Measurements from ENCODE around the gene PDE10A.
"Not testable (repeated sequence)": the region's sequence is repeated elsewhere in the genome, so short reads cannot be mapped to it uniquely, and the experiment has no call there.

The PDE10A gene

GRCh38 chr6:165586706-165587105 lies 76.3 kb downstream of the PDE10A start:
- no peak for DNase-seq (ENCODE audit: low read depth in 2 of 2)

- no peak for DNase-seq (ENCODE audit: low read depth in 2 of 2)
These were observed 78.0 kb downstream of the PDE10A start for GRCh38 chr6:165585060-165585459.

- DNase-seq (ENCODE audit: low read depth in 2 of 2): no peak
These were observed 78.5 kb downstream of the PDE10A start for GRCh38 chr6:165584541-165584940.

- DNase-seq (ENCODE audit: low read depth in 2 of 2): no peak
These were observed 81.4 kb downstream of the PDE10A start for GRCh38 chr6:165581678-165582077.

- DNase-seq (ENCODE audit: low read depth in 2 of 2): no peak
These were observed 82.9 kb downstream of the PDE10A start for GRCh38 chr6:165580136-165580535.

DNA sequence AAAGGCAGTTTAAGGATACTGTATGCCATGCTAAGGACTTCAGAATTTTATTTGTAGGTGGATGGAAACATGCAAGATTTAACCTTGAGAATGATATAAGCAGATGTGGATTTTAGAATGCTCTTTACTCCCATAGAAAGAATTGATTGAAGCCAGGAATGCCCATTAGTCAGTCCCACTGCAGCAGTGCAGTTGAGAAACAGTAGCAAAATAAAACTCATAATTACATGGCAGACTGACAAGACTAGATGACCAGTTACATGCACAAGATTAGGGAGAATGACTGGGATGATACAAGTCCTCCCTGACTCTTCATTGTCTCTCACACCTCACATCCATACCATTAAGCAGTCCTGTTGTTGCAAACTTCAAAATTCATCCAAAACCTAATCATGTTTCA lies 83.9 kb downstream of the PDE10A start:
- DNase-seq (ENCODE audit: low read depth in 2 of 2): no peak

DNA sequence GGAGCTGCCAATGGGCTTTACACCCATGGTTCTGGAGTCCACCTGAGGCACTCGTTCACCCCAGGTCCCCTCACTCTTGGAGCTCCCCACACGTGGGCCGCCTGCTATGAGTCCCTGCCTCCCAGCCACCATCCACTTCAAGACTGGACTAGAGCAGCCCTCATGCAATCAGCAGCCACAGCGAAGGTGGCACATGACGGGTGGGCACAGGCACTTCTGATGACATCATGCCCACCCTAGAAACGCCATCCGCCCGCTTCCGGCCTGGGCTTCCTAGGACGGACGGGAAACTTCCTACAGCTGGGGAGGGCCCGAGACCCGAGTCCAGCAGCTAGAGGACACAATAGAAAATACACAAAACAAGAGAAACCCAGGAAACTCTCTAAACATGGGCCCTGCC lies 85.5 kb downstream of the PDE10A start:
- no peak for DNase-seq (ENCODE audit: low read depth in 2 of 2)

DNA sequence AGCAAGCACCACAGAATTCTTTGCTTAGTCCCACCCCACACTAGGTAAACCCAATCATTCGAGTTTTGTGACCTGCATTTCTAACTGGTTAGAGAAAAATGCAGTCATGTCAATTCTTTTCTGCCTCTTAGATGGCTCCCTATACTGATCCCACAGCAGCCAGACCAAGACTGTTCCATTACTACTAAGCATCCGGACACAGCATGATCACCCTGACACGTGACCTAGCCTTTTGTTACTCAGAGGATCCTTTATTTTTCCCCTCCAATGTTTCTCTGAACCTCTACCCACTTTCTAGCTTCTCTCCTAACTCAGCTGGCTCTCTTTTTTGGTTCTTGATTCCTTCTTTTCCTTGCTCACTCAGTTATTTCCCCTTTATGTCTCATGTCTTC lies 87.9 kb downstream of the PDE10A start:
- no peak for DNase-seq (ENCODE audit: low read depth in 2 of 2)

GRCh38 chr6:165574220-165575157 lies 88.6 kb downstream of the PDE10A start:
- DNase-seq (ENCODE audit: low read depth in 2 of 2): no peak

DNA sequence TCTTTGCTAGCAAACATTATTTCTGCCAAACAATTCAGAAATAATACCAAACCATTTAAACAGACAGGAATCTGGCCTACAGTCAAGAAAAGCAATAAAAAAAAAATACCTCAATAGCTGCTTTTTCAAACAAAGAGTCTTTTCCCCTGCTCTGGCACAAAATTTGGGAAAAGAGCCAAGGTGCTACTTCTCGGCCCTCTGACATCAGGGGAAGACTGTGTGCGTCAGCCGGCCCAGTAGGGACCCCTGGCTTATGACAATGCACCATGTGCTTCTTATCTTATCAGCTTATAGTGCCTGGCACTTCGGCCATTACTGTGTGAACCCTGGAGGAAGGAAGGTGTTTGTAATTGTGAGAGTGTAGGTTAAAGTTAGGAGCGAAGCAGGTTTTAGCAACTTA lies 89.4 kb downstream of the PDE10A start:
- DNase-seq (ENCODE audit: low read depth in 2 of 2): no peak

GRCh38 chr6:165571721-165572132 lies 91.3 kb downstream of the PDE10A start:
- no peak for DNase-seq (ENCODE audit: low read depth in 2 of 2)

GRCh38 chr6:165571068-165571682 lies 91.9 kb downstream of the PDE10A start:
- DNase-seq (ENCODE audit: low read depth in 2 of 2): no peak

GRCh38 chr6:165568326-165568725 lies 94.7 kb downstream of the PDE10A start:
- DNase-seq (ENCODE audit: low read depth in 2 of 2): no peak

DNA sequence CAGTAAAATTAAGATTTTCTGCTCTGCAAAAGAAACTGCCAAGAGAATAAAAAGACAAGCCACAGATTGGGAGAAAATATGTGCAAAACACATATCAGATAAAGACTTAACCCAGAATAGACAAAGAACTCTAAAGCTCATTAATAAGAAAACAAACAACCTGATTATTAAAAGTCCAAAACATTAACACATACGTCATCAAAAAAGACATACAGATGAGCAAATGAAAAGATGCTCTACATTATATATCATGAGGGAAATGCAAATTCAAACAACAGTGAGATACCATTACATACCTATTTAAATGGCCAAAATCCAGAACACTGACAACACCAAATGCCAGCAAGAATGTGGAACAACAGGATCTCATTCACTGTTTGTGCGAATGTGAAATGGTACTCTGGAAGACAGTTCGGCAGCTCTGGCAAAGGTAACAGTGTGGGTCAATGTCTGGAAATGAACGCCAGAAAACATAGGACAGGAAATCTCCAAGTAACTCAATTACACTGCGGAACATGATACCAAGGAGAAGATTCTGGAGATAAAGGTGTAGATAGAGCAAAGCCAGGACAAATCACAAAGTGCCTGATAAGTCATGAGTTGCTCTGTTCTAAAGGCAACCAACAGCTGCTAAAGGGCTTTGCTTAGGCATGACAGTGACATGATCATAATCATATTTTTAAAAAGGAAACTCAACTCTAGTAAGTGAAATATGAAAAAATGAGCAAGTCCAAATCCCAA lies 96.8 kb downstream of the PDE10A start:
- no peak for DNase-seq (ENCODE audit: low read depth in 2 of 2)

DNA sequence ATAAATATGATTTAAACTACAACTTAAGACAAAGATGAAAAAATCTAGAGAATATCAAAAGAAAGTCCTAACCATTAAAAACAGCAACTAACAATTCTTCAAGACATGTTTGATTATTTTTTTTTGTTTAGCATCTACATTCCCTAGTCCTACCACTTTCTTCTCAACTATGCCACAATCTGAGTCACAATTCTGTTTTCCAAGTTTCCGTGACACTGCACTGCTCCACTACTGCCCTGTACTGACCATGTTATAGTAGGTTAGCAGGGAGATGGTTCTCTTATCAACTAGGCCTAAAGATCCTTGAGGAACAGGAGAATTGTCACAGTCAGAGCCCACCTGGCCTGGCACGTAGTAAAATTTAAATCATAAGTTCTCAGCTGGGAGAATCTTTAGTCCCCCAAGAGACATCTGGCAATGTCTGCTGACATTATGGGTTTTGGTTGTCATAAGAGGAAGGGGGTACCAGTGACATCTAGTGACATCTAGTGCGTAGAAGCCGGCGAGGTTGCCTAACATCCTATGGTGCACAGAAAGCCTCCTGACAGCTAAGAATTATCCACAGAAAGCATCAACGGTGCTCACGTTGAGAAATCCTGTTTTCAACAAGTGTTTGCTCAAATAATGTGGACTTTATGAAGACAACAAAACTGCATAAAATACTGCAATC lies 100.5 kb downstream of the PDE10A start:
- DNase-seq (ENCODE audit: low read depth in 2 of 2): no peak

DNA sequence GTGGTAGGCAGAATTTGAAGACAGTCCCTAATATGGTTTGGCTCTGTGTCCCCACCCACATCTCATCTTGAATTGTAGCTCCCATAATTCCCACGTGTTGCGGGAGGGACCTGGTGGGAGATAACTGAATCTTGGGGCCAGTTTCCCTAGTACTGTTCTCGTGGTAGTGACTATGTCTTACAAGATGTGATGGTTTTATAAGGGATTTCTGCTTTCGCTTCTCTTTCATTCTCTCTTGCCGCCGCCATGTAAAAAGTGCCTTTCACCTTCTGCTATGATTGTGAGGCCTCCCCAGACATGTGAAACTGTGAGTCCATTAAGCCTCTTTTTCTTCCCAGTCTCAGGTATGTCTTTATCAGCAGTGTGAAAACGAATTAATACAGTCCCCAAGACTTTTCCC lies 103.4 kb downstream of the PDE10A start:
- no peak for DNase-seq (ENCODE audit: low read depth in 2 of 2)

DNA sequence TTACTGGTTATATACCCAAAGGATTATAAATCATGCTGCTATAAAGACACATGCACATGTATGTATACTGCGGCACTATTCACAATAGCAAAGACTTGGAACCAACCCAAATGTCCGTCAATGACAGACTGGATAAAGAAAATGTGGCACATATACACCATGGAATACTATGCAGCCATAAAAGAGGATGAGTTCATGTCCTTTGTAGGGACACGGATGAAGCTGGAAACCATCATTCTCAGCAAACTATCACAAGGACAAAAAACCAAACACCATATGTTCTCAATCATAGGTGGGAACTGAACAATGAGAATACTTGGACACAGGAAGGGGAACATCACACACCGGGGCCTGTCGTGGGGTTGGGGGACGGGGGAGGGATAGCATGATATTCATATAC lies 104.9 kb downstream of the PDE10A start:
- not testable (repeated sequence) for DNase-seq (ENCODE audit: low read depth in 2 of 2)

DNA sequence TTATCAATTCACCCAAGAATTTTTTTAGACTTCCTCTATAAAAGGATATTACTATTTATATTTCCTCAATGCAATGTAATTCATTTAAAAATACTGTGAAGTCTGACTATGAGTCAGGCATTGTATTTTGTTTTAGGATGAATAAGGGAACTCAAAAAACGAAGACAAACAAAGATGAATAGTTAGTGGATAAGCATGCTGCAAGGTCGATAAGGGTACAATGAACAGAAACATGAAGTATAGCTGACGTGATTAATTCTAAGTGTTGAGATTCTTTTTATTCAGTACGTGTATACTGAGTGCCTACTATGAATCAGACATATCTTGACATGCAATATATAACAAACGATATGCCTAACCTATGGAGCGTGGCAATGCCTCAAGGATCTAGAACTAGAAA lies 105.4 kb downstream of the PDE10A start:
- DNase-seq (ENCODE audit: low read depth in 2 of 2): no peak

GRCh38 chr6:165556116-165556843 lies 106.8 kb downstream of the PDE10A start:
- DNase-seq (ENCODE audit: low read depth in 2 of 2): no peak

- not testable (repeated sequence) for DNase-seq (ENCODE audit: low read depth in 2 of 2)
These were observed 108.4 kb downstream of the PDE10A start for GRCh38 chr6:165554644-165555043.

DNA sequence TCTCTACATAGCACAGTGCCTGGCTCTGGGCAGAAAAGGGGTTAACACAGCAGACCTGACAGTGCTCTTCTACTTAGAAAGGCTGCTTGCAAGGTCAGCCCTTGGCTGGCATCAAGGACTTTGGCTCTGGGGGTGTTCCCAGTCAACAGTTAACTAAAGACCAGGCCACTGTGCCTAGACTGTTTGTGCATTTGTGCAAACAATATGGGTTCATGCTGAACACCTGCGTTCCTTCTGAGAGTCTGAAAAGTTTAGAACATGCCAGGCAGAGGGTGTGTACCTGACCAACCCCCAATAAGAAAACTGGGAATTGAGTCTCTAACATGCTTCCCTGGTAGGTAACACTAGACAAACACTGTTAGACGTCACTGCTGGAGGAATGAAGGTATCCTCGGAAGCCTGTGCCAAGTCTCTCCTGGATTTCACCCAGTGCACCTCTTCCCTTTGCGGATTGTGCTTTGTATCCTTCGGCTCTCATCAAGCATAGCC lies 110.7 kb downstream of the PDE10A start:
- DNase-seq (ENCODE audit: low read depth in 2 of 2): no peak
